Omental fat pad (tissue), 4 donors: ENCODE measurements around the gene U2AF1L4. TPM values are rescaled to one million over a fixed set of nuclear protein-coding genes. Genes with fewer than 3 reads are reported as not detected.

Source experiments
- ATAC-seq: fragments of 150-250 bp; one replicate; pipeline ENCODE4 v1.9.1; 2016; ENCODE audit warnings: mild to moderate bottlenecking, moderate library complexity; ENCODE audit not compliant: low FRiP score
- DNase-seq: peaks from one replicate; pipeline ENCODE4 v3.0.0-alpha.2; 2019; ENCODE audit warnings: low spot score
- CTCF ChIP-seq, 3 donors: fragments of 450-650 bp; IDR thresholded peaks; one replicate each; pipeline ENCODE4 v1.5.1; 2016 to 2017; ENCODE audit warnings: antibody characterized with exemption in 3 of 3, mild to moderate bottlenecking in 3 of 3, moderate library complexity in 2 of 3
- total RNA-seq, 4 donors: library from RNA; depleted of rRNA; stranded (reverse); fragments of >200 nt; gene quantifications; one replicate each; pipeline ENCODE4 v1.1.0, GENCODE V29; 2016

Gene U2AF1L4
- total RNA-seq, 4 donors from 2014 or later, result 18.4 to 23.8 (median 22.9) TPM

GRCh38 chr19:35784503-35785338 lies 39.5 kb upstream of the U2AF1L4 start:
- TF ChIP-seq CTCF (IDR thresholded peaks at IDR 0.05), result no peak
- no peak for ATAC-seq

GRCh38 chr19:35783469-35784434 lies 38.5 kb upstream of the U2AF1L4 start:
- ATAC-seq, result no peak
- no peak for DNase-seq
- TF ChIP-seq CTCF (IDR thresholded peaks at IDR 0.05), result no peak

More at GRCh38 chr19:35784503-35785338, 39.5 kb upstream of the U2AF1L4 start:
- no peak for DNase-seq

GRCh38 chr19:35782589-35782988 lies 37.4 kb upstream of the U2AF1L4 start:
- ATAC-seq, result no peak
- DNase-seq, result no peak
- no peak for TF ChIP-seq CTCF (IDR thresholded peaks at IDR 0.05)

GRCh38 chr19:35781650-35782049 lies 36.4 kb upstream of the U2AF1L4 start:
- DNase-seq (no peak), ATAC-seq (no peak)
- TF ChIP-seq CTCF (IDR thresholded peaks at IDR 0.05), result no peak

- no peak for DNase-seq
Observed at GRCh38 chr19:35780717-35781116, 35.5 kb upstream of the U2AF1L4 start.

GRCh38 chr19:35780058-35780457 lies 34.8 kb upstream of the U2AF1L4 start:
- no peak for DNase-seq
- no peak for ATAC-seq
- TF ChIP-seq CTCF (IDR thresholded peaks at IDR 0.05), result no peak

More at GRCh38 chr19:35780717-35781116, 35.5 kb upstream of the U2AF1L4 start:
- TF ChIP-seq CTCF (IDR thresholded peaks at IDR 0.05), result no peak
- ATAC-seq, result no peak
